ENCODE results near the gene OR13F1. TPM values are rescaled to one million over a fixed set of nuclear protein-coding genes. Genes with fewer than 3 reads are reported as not detected.

Gene OR13F1
- polyA plus RNA-seq, 1 donor (not counting 4 experiments of a cell fraction or from before 2014, with no cell fraction given): not detected

DNA sequence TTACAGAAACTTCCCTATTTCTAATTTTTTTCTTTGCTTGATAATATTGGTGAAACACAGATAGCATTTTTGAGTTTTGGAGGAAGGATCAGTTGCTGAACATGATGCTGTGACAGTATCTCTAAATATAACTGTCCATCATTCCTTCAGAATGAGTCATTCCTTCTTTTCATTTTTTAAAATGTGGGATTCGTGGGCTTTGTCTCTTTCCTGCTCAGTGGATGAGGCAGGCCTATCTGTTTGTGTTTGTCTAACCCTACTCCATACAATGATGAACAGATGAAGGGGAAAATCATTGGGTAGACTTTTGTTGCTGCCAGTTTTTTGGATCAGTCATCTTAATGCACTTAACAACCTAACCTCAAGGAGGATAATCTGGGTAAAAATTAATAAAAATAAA, 49.2 kb downstream of the OR13F1 start:
- Histone ChIP-seq H2AFZ (ENCODE audit: control insufficient read depth, low read length) (no peak overlapping the region), H3K27ac (ENCODE audit: control insufficient read depth, insufficient read depth, low read length) (no peak overlapping the region), H3K4me3 (ENCODE audit: control insufficient read depth in 2 of 3, extremely low read depth in 1 of 3, insufficient read depth in 2 of 3, low read depth in 1 of 3, low read length in 3 of 3) (no peak overlapping the region), H3K9ac (ENCODE audit: control insufficient read depth, extremely low read depth, insufficient read depth, low read length) (no peak overlapping the region), H3K4me2 (ENCODE audit: control insufficient read depth, extremely low read depth, insufficient read depth, low read depth, low read length) (no peak overlapping the region), H3K9me1 (ENCODE audit: control insufficient read depth, extremely low read depth, insufficient read depth, low read length) (no peaks in the 10 kb centered on the region), H3K4me1 (ENCODE audit: control insufficient read depth, extremely low read depth, insufficient read depth, low read length) (no peaks in the 10 kb centered on the region), H3K79me2 (ENCODE audit: control insufficient read depth, insufficient read depth, low read length) (no peaks in the 10 kb centered on the region), H3K27me3 (ENCODE audit: control insufficient read depth, extremely low read depth, insufficient read depth, low read length) (no peaks in the 10 kb centered on the region), H4K20me1 (ENCODE audit: control insufficient read depth, extremely low read depth, insufficient read depth, low read length) (no peaks in the 10 kb centered on the region), H3K36me3 (ENCODE audit: control insufficient read depth in 2 of 2, extremely low read depth in 1 of 2, insufficient read depth in 2 of 2, low read length in 2 of 2) (no peaks in the 10 kb centered on the region), H3K9me3 (ENCODE audit: control insufficient read depth, low read depth, low read length) (no peaks in the 10 kb centered on the region)
- no peak for FAIRE-seq
- no peak for DNase-seq (ENCODE audit: low read depth, low spot score)
- TF ChIP-seq CTCF (optimal IDR thresholded peaks at IDR 0.05 in 1 of 3, IDR thresholded peaks at IDR 0.05 in 1 of 3, conservative IDR thresholded peaks at IDR 0.05 in 1 of 3; ENCODE audit: extremely low read depth in 1 of 3, insufficient read depth in 2 of 3, low read length in 3 of 3) (no peak), EZH2 (IDR thresholded peaks at IDR 0.05; ENCODE audit: low read length) (no peak)
- dilution Hi-C loops (cut with MboI; ENCODE audit: extremely low pct_ligation_motif_present, low sequenced_read_pairs): no loop called here

Other genes with a start within 250 kb of the OR13F1 start
- not detected in 3 replicates for gene OR13C4, start 22.9 kb downstream of the OR13F1 start, polyA plus RNA-seq
- gene OR13C3, start 32.6 kb downstream of the OR13F1 start, polyA plus RNA-seq: not detected in 3 replicates
- not detected in 3 replicates for gene OR13C8, start 64.9 kb downstream of the OR13F1 start, polyA plus RNA-seq
- not detected in 3 replicates for gene OR13C5, start 95.2 kb downstream of the OR13F1 start, polyA plus RNA-seq
- gene OR13C2, start 101.4 kb downstream of the OR13F1 start, polyA plus RNA-seq: not detected in 3 replicates
- not detected in 3 replicates for gene OR13C9, start 113.9 kb downstream of the OR13F1 start, polyA plus RNA-seq
- not detected in 3 replicates for gene OR13D1, start 190.3 kb downstream of the OR13F1 start, polyA plus RNA-seq
- 32.9 to 48.0 TPM (median 47.5 TPM) in 3 replicates for gene NIPSNAP3A, start 243.4 kb downstream of the OR13F1 start, polyA plus RNA-seq